Breast epithelium (tissue), 3 donors: ENCODE results near the gene RNF220.

ENCODE experiments used
- POLR2A ChIP-seq: fragments of 450-650 bp; IDR thresholded peaks from one replicate; pipeline ENCODE4 v1.6.1; 2016; ENCODE audit warnings: antibody characterized with exemption, mild to moderate bottlenecking, moderate library complexity
- TF ChIP-seq, protein P1 (sequence below), 3 donors: fragments of 450-650 bp; IDR thresholded peaks; one replicate each; pipeline ENCODE4 v1.5.1; 2016 to 2017; ENCODE audit warnings: antibody characterized with exemption in 3 of 3, mild to moderate bottlenecking in 3 of 3, moderate library complexity in 3 of 3

DNA sequence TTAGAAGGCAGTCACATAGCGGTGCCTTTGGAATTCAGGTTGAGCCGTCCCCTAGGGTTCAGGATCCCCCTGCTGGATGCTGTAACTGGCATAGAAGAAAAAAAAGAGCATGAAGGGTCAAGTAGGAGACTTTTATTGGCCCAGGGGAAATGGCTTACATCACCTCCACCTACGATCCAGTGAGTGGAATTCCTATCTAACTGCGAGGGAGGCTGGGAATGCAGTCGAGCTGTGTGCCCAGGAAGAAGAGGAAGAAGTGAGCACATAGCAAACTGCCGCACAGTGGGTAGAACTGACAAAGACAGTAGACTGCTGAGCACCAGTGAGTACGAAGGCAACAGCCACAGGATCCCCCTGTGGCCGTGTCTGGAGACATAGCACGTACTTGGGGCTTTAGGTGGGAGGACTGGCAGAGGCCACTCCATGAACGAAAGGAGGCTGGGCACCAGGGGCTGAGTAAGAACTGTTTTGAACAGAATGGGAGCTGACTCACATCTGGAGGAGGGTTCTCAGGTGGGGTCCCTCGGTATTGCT lies 79.2 kb downstream of the RNF220 start:
- TF ChIP-seq, protein P1, sequence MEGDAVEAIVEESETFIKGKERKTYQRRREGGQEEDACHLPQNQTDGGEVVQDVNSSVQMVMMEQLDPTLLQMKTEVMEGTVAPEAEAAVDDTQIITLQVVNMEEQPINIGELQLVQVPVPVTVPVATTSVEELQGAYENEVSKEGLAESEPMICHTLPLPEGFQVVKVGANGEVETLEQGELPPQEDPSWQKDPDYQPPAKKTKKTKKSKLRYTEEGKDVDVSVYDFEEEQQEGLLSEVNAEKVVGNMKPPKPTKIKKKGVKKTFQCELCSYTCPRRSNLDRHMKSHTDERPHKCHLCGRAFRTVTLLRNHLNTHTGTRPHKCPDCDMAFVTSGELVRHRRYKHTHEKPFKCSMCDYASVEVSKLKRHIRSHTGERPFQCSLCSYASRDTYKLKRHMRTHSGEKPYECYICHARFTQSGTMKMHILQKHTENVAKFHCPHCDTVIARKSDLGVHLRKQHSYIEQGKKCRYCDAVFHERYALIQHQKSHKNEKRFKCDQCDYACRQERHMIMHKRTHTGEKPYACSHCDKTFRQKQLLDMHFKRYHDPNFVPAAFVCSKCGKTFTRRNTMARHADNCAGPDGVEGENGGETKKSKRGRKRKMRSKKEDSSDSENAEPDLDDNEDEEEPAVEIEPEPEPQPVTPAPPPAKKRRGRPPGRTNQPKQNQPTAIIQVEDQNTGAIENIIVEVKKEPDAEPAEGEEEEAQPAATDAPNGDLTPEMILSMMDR (IDR thresholded peaks at IDR 0.05): no peak
- no peak for TF ChIP-seq POLR2A
